Measurements from ENCODE around the gene COBLL1. TPM values are rescaled to one million over a fixed set of nuclear protein-coding genes. Genes with fewer than 3 reads are reported as not detected.

COBLL1 gene
- total and polyA plus RNA-seq, 9 donors, result 11.5 to 56.8 (median 38.4) TPM

- no peak overlapping the region for H3K27ac ChIP-seq
- H3K9me3 ChIP-seq, result no peaks in the 10 kb centered on the region
- no peak overlapping the region for H3K4me3 ChIP-seq
- no peaks in the 10 kb centered on the region for H3K36me3 ChIP-seq
- TF ChIP-seq POLR2A (IDR thresholded peaks at IDR 0.05), result no peak
- TF ChIP-seq EP300 (IDR thresholded peaks at IDR 0.05), result no peak
- TF ChIP-seq CTCF (IDR thresholded peaks at IDR 0.05), result no peak
- intact Hi-C loops (cut with DNase I), result no loop called here
- WGBS, 3 donors, result 94 to 96% (median 95%) methylated on average over 4 of the region's 4 CpGs
- no peaks in the 10 kb centered on the region for H3K27me3 ChIP-seq
- peaks cover 2% of the 10 kb centered on the region for H3K4me1 ChIP-seq (ENCODE audit: insufficient read depth)
- no peak for DNase-seq
Observed at GRCh38 chr2:164766216-164766953, 75.2 kb downstream of the COBLL1 start.

DNA sequence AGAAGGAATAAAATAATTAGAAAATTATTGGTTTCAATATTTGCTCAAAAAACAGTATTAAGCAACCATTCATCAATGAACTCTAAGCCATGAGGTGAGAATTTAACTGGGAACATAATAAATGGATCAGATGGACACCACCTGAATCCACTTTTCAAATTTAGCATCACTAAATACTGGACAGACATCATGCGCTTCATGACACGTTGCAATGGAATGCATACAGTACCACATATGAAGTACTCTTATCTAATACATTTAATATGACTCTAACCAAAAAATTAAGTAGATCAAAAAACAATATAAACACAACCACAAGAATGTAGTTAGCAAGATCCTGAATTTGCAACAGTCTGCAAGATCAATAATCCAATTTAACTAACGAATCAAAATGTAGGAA lies 76.6 kb downstream of the COBLL1 start:
- intact Hi-C loops (cut with DNase I), result no loop called here
- H3K4me1 ChIP-seq (ENCODE audit: insufficient read depth), result peaks cover 2% of the 10 kb centered on the region
- no peaks in the 10 kb centered on the region for H3K9me3 ChIP-seq
- no peaks in the 10 kb centered on the region for H3K27me3 ChIP-seq
- H3K27ac ChIP-seq, result no peak overlapping the region
- TF ChIP-seq POLR2A (IDR thresholded peaks at IDR 0.05) (no peak), EP300 (IDR thresholded peaks at IDR 0.05) (no peak), CTCF (IDR thresholded peaks at IDR 0.05) (no peak)
- WGBS, 3 donors, result 87 to 93% (median 91%) methylated on average over 3 of the region's 3 CpGs
- no peak for DNase-seq
- no peak overlapping the region for H3K4me3 ChIP-seq
- no peaks in the 10 kb centered on the region for H3K36me3 ChIP-seq

- no peaks in the 10 kb centered on the region for H3K9me3 ChIP-seq
- no peak for DNase-seq
- intact Hi-C loops (cut with DNase I), result no loop called here
Observed at GRCh38 chr2:164764474-164764873, 77.1 kb downstream of the COBLL1 start.

DNA sequence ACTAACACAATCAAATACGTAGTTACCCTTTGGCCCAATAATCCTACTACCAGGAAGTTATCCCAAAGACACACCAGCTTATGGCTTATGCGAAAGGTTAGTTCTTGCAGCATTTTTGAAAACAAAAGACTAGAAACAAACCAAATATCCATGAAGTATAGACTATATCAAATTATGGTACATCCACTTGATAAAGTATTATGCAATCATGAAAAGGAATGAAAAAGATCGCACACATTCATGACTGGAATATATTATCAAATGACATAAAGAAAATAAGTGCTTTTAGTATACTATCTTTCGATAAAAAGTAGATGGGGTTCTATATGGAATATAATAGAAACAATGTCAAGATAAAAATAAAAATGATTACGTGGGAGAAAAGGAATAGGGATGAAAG lies 78.2 kb downstream of the COBLL1 start:
- no peaks in the 10 kb centered on the region for H3K9me3 ChIP-seq
- no peaks in the 10 kb centered on the region for H3K36me3 ChIP-seq
- TF ChIP-seq CTCF (IDR thresholded peaks at IDR 0.05) (no peak), POLR2A (IDR thresholded peaks at IDR 0.05) (no peak), EP300 (IDR thresholded peaks at IDR 0.05) (no peak)
- intact Hi-C loops (cut with DNase I), result no loop called here
- no peak overlapping the region for H3K4me3 ChIP-seq
- no peaks in the 10 kb centered on the region for H3K27me3 ChIP-seq
- WGBS, 3 donors, result 94 to 99% (median 98%) methylated on average over 5 of the region's 5 CpGs
- peaks cover 2% of the 10 kb centered on the region for H3K4me1 ChIP-seq (ENCODE audit: insufficient read depth)
- no peak overlapping the region for H3K27ac ChIP-seq
- DNase-seq, result no peak

More at GRCh38 chr2:164764474-164764873, 77.1 kb downstream of the COBLL1 start:
- Histone ChIP-seq H3K36me3 (no peaks in the 10 kb centered on the region), H3K4me1 (ENCODE audit: insufficient read depth) (peaks cover 2% of the 10 kb centered on the region), H3K27ac (no peak overlapping the region), H3K27me3 (no peaks in the 10 kb centered on the region), H3K4me3 (no peak overlapping the region)
- TF ChIP-seq EP300 (IDR thresholded peaks at IDR 0.05) (no peak), CTCF (IDR thresholded peaks at IDR 0.05) (no peak), POLR2A (IDR thresholded peaks at IDR 0.05) (no peak)
- 55 to 76% (median 71%) methylated on average over 1 of the region's 1 CpG for WGBS, 3 donors
